Stimulated activated CD4-positive, alpha-beta T cell treated with anti-CD3 and anti-CD28 coated beads, Interleukin-12 subunit alpha, Interleukin-12 subunit beta, amount 100 ng/mL, for 4 hours (primary cell): ENCODE measurements around the gene KRTAP5-7.
"Not testable (repeated sequence)": the region's sequence is repeated elsewhere in the genome, so short reads cannot be mapped to it uniquely, and the experiment has no call there.

Source experiments
- DNase-seq: peaks from one replicate; pipeline ENCODE4 v3.0.0-alpha.2; 2020

Gene KRTAP5-7

GRCh38 chr11:71496421-71496820 lies 30.6 kb upstream of the KRTAP5-7 start:
- no peak for DNase-seq

DNA sequence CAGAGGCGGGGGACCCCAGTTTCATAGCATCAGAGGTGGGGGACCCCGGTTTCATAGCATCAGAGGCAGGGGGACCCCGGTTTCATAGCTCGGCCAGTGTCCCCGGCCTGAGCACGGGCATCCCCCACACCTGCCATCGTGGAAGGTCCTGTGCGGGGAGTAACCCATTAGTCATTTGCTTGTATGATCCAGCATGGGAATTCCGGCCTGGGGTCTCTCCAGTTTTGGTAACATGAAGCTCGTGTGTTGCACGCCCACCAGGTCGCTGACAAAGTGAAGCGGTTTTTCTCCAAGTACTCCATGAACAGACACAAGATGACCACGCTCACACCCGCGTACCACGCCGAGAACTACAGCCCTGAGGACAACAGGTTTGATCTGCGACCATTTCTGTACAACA lies 29.0 kb upstream of the KRTAP5-7 start:
- DNase-seq: no peak

DNA sequence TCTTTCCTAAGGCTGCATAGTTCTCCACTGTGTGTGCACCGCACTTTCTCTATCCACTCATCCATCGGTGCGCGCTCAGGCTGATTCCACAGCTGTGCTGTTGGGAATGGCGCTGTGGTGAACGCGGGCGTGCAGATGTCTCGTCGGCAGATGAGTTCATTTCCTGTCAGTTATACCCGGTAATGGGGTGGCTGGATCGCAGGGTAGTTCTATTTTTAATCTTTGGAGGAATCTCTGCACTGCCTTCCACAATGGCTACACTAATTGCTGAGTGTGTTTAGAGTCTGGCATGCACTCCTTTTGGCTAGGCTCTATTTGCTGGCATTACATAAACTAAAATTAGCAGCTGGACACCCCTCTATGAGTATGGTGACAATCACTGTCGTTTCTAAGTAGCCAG lies 27.9 kb upstream of the KRTAP5-7 start:
- no peak for DNase-seq

- no peak for DNase-seq
Measured at GRCh38 chr11:71499546-71499945, 27.5 kb upstream of the KRTAP5-7 start.

DNA sequence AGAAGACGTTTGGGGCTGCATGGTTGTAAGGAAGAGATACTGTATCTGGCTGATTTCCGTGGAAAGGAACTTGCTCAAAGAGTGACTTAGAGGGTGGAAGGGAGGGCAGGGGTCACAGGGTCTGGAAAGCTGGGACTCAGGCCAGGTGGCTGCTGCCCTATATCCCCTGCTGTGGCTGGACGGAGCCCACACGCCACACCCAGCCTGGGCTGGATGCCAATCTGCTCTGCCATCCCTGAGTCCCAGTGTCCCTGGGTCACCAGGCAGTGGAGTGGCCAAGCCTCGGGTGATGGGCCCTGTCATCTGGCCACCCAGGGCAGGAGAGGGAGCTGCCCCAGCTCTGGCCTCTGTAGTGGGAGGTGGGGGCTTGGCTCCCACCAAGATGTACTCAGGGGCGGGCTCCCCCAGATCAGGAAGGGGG lies 26.5 kb upstream of the KRTAP5-7 start:
- DNase-seq: no peak

- no peak for DNase-seq
Measured at GRCh38 chr11:71501071-71501985, 25.7 kb upstream of the KRTAP5-7 start.

- no peak for DNase-seq
Measured at GRCh38 chr11:71502026-71502425, 25.0 kb upstream of the KRTAP5-7 start.

GRCh38 chr11:71502871-71503435 lies 24.1 kb upstream of the KRTAP5-7 start:
- DNase-seq: no peak

DNA sequence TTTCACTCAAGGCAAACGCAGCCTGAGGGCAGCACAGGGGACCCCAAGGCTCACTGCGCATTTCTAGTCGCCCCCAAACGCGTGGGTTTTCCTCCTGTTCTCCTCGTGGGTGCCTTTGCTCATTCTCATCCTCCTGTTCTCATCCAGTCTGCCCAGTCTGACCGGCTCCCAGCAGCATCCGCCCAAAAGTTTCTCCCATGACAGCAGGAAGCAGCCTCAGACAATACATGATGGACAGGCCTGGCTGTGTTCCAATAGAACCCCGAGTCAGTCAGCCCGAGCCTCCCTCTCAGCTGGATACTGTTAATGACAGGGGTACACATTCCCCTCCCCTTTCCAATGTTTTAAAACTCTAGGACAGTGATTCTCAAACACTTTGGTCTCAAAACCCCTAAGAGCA lies 22.5 kb upstream of the KRTAP5-7 start:
- no peak for DNase-seq

DNA sequence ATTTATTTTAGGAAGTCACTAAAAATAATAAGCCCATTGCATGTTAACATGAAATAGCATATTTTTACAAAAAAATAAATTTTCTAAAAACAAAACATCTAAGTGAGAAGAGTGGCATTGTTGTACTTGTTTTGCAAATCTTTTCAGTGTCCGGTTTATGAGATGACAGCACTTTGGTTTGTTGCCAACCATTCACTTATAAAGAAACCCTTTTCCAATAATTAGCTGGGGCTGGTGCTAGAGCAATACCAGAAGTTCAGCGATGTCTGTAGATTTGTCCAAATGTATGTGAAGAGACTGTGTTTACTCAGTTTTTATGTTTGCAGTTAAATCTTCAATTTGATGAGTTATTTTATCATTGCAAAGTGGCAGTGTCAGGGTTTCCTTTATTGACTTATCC lies 22.1 kb upstream of the KRTAP5-7 start:
- no peak for DNase-seq

GRCh38 chr11:71505781-71506180 lies 21.3 kb upstream of the KRTAP5-7 start:
- DNase-seq: no peak

GRCh38 chr11:71507102-71507501 lies 20.0 kb upstream of the KRTAP5-7 start:
- no peak for DNase-seq

DNA sequence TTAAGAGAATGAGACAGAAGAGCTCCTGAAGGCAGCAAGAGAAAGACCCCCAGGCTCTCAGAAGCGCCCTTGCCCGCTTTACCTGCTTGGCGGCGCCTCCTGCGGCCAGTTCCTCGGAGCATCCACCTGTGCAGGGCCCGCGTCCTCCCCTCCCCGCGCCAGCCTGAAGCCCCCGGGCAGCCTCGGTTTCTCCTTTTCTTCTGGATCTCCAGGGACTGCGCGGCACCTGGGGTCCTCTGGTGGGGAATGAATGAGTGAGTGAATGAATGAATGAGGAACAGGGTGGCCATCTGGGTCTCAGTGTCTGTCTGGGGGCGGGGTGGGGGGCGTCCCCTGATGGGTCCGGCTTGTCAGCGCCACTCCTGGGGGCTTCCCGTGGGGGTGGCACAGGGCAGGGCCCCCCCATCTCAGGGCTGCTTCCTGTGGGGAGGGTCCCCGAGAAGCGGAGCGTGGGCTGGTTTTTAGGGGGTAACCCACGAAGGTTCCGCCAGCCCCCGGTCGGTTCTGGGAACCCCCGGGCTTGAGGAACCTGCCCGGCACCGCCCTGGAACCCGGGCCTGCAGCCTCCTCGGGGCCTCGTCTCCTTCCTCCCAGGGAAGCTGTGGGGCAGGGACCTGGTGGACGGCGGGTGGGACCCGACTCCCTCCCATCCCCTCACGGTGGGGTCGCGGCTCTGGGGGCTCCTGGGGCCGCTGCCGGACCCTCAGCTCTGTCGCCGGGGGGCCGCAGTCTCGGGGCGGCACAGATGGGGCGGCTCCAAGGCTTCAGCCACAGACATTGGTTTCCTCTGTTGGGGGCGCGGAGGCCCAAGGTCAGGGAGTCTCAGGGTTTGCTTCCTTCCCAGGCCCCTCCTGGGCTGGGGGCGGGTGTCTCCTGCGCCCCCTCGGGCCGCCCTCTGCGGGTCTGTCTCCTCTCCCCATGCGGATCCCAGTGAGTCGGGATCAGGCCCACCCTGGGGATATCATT lies 8.3 kb upstream of the KRTAP5-7 start:
- no peak for DNase-seq

DNA sequence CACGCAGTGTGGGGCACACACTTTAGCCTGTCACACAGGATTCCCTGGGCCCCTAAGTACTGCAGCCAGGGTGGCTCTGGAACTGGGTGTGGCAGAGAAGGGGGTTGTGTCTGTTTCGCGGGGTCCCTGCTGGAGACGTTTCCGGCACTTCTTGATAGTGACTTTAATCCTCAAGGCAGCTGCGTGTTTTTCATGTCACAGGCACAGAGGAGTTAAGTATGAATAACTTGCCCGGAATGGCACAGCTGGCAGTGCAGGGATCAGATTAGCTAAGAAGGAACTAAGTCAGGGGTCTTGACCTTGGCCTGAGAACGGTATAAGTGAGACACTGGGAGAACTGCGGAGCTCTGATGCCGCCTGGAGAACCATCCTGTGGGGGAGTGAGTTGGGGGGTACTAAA lies 7.5 kb upstream of the KRTAP5-7 start:
- no peak for DNase-seq

- DNase-seq: no peak
Measured at GRCh38 chr11:71525188-71525937, 1.7 kb upstream of the KRTAP5-7 start.

GRCh38 chr11:71525938-71526495 lies 1.1 kb upstream of the KRTAP5-7 start:
- no peak for DNase-seq

- DNase-seq: no peak
Measured at GRCh38 chr11:71527576-71528210, 626 bp downstream of the KRTAP5-7 start.

DNA sequence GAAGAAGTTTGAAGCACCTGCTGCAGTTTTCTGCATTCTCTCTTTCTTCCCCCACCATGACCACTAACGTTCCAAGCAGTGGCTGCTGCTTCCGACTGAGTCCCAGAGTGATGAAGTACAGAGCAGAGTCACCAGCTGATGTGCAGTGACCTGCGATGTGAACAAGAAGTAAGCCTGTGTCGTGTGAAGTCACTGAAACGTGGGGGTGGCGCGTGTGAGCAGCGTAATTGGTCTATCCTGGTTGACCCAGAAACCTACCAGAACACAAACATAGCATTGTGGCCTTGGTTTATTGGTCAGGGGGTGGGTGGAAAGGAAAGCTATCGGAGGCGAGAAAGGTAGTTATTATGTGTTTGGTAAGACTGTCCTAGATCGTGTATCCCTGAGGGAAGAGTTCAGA lies 3.5 kb downstream of the KRTAP5-7 start:
- DNase-seq: no peak

DNA sequence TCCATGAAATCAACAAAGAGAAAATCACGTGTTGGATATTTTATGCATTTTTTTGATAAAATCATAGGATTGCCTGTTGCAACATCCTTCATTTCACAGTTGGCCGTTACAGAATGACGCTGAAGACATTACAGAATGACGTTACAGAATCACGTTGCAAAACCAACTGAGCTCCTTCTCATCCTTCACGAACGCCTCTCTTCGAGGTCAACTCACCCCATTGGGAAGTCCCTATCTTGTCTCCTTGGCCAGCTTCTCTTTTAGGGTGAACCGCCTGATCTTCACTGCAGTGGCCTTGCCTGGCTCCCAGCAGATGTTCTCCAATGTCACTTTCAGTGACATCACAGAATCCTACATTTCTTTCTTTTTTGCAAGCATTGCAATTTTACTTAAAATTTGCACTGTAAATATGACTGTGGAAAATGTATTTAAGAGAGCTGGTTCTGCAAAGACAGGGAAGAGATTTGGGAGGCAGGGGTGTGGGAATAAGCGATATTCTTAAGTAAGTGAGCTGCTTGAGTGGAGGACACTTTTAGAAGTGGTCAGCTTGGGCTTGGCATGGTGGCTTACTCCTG lies 5.1 kb downstream of the KRTAP5-7 start:
- no peak for DNase-seq

DNA sequence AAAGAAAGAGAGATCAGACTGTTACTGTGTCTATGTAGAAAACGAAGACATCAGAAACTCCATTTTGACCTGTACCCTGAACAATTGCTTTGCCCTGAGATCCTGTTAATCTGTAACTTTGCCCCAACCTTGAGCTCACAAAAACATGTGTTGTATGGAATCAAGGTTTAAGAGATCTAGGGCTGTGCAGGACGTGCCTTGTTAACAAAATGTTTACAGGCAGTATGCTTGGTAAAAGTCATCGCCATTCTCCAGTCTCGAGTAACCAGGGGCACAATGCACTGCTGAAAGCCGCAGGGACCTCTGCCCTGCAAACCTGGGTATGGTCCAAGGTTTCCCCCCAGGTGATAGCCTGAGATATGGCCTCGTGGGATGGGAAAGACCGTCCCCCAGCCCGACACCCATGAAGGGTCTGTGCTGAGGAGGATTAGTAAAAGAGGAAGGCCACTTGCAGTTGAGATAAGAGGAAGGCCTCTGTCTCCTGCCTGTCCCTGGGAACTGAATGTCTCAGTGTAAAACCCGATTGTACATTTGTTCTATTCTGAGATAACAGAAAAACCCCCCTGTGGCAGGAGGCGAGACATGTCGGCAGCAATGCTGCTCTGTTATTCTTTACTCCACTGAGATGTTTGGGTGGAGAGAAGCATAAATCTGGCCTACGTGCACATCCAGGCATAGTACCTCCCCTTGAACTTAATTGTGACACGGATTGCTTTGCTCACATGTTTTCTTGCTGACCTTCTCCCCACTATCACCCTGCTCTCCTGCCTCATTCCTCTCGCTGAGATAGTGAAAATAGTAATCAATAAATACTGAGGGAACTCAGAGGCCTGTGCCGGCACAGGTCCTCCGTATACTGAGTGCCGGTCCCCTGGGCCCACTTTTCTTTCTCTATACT lies 7.9 kb downstream of the KRTAP5-7 start:
- DNase-seq: not testable (repeated sequence)
